GM18505 (cell line): ENCODE results near the gene SSBP3.

Source experiments
- ATAC-seq: cut with Tn5 transposase; IDR thresholded peaks from one replicate; pipeline ENCODE4 v1.9.1; 2021; ENCODE audit not compliant: unreplicated experiment
- POLR2A ChIP-seq: IDR thresholded peaks from 4 replicates; pipeline ENCODE4 v1.6.1; 2011; ENCODE audit warnings: borderline replicate concordance; ENCODE audit not compliant: insufficient read depth, insufficient read length; ENCODE audit errors: extremely low read depth

SSBP3 gene

DNA sequence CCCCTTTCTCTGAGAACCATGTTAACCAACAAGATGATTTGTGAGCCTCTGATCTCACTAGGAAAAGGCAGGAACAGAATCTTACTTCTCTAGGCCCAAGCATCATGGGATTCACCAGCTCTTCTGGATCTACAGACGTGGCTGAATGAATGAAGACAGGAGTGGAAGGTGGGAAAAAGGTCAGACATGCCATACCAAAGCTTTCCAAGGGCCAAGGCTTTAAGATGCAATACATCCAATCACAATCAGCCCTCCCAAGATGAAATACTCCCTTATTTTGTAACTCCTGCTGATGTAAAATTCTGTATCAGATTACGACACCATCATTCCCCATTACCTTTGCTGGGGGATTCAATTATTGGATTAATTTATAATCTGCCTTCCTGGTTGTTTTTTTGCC is 80.9 kb downstream of the SSBP3 start:
- TF ChIP-seq POLR2A, result no peak
- no peak for ATAC-seq

DNA sequence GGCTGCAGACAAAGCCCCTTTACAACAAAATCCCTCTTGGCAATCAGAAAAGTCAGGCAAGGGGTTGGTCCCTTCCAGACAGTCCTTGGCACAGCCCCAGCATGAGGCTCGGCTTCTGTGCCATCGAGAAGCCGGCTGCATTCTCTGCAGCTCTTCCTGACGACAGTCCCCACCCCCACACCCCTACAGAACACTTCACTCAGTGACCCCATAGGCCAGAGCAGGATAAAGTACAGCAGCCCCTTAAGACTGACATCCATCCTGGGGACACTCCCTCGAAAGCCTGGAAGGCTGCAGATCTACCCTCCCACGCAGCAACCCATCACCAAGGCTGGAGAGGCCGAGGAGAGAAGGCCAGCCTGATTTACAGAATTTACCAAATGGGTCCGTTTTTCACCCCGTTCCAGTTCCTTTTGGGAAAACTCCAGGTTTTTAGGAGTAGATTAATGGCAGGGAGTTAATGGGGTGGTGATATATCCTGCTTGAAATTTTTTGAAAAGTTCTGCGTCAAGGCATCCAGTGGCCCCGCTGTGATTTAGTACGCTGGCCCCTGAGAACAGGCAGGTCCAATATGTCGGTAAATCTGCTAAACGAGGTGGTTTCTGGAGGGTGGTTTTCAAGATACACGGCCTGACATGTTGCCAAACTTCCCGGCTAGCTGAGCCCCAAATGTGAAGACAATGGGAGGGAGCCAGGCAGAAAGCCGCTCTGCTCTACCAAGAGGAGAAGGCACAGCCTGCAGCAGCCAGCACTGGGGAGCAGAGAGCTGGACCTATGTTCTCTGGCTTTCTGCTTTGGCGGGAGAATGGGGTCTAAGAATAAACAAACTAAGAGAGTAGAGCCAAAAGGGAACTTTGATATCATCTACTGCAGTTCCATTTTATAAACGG is 81.7 kb downstream of the SSBP3 start:
- no peak for ATAC-seq

DNA sequence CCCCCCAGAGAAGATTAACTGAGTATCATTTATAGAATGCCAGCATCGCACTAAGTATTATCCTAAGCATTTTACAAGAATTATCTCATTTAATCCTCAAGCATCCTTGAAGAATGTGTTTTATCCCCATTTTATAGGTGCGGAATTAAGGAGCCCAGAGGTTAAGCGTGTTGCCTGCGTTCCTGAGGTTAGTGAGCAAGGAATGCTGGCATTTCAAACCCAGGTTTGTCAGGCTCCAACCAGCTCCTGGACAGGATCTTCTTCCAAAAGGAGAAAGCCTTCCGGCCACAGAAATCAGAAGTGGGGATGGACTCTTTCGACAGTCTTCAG is 82.3 kb downstream of the SSBP3 start:
- ATAC-seq, result no peak
- TF ChIP-seq POLR2A, result no peak

More for the DNA sequence above, 81.7 kb downstream of the SSBP3 start:
- no peak for TF ChIP-seq POLR2A

DNA sequence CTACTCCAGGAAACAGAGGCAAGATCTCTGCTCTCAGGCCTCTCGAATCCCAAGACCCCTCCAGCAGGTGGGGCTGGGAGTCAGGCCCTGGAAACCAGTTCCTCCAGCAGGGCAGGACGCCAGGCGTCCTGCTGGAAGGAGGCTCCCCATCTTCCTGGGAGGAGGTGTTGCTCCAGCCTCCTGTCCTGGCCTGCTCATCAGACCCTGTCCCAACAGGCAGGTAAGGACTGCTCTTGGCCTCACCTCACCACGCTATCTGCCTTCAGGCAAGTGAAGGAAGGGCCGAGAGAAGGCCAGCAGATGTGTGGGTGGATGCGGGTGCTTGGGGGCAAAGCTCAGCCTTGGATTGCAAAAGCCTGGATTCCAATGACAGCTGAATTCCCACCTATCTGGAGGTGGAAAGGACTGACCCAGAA is 82.9 kb downstream of the SSBP3 start:
- no peak for TF ChIP-seq POLR2A
- ATAC-seq, result no peak

DNA sequence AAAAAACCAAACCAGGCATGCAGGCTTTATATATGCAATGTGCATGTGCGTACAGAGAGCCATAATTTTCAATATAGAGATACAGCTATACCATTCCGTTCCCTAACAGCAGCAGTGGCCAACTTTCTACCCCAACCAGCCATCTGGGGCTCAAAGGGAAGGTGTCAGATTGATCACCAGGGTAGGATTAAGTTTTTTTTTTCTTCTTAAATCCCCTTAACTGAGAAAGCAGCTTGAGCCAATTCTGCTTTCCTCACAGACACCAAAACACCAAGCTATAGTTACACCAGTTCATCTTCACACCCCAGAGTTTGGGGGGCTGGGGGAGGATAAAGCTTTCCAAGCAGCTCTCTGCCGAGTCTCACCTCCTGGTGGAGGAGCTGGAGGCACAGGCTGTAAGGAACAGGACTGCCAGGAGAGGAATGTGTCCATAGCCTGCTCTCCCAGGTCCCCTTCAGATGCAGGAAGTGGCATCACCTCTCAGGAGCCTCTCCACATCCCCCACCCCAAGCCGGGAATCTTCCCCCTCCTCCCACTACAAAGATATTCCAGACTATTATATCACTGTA is 87.9 kb downstream of the SSBP3 start:
- no peak for ATAC-seq
- no peak for TF ChIP-seq POLR2A

DNA sequence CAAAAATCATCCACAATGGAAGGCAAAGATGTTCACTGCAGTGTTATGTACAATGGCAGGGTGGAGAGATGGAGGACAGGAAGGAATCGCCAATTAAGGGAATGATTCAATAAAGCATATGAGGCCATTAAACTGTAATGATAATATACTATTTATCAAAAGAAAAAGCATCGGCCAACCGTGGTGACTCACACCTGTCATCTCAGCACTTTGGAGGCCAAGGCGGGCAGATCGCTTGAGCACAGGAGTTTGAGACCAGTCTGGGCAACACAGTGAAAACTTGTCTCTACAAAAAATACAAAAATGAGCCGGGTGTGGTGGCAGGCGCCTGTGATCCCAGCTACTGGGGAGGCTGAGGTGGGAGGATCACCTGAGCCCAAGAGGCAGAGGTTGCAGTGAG is 89.1 kb downstream of the SSBP3 start:
- TF ChIP-seq POLR2A, result no peak
- no peak for ATAC-seq

DNA sequence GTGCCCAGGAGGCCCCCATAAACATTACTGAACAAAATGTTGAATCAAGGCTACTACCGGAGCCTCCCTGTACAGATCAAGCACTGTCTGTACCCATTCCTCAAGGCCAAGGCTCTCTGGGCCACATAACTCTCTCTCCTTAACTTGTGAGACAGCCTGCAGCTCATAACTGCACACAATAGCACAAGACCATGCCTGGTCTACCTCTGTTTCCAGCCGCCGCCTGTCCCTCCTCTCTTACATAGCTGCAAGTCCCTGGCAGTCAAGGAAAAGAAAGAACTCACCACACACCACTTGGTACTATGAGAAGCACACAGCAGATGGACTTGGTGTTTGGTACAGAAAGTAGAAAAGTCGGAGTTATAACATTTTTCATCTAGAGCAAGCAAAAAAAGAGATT is 91.1 kb downstream of the SSBP3 start:
- no peak for ATAC-seq
- TF ChIP-seq POLR2A, result no peak

DNA sequence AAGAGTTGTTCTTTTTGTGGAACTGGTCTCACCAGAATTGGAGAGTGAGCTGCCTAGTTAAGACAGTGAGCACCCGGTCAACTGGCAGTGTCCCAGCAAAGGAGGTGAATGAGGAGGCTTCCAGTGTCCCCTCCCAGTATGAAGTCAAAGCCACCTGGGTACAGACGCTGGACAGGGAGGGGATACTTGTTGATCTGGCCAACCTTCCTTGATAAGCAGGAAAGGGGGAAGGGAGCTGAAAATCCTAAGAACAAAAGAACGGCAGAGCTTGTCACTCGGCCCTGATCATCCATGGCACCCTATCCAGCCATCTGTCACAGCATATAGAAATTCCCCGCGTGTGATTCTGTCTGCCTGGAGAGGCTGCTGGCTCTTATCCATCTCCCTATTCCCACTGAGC is 91.5 kb downstream of the SSBP3 start:
- ATAC-seq, result no peak
- TF ChIP-seq POLR2A, result no peak

DNA sequence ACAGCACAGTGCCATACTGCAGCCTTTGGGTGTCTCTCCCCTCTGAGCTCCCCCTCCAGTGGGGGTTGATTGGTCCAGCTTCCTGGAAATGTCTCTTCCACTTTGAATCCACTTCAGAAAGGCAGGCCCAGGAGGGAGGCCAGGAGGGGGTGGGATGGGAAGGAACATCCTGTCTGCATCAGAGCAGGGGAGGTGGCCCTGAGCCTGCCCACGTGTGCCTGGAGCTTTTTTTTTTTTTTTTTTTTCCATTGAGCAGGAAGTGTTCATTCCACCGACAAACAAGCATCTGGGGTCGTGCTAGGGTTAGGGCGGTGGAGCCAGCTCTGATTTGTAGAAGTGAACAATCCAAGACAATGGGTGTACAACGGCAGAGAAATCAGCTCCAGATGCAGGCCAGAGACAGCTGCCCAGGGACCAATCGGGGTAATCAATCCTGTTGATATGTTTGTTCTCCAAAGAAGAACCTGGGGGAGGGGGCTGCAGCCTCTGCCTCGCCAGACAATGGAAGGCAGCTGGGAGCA is 93.3 kb downstream of the SSBP3 start:
- no peak for ATAC-seq
- TF ChIP-seq POLR2A, result no peak

DNA sequence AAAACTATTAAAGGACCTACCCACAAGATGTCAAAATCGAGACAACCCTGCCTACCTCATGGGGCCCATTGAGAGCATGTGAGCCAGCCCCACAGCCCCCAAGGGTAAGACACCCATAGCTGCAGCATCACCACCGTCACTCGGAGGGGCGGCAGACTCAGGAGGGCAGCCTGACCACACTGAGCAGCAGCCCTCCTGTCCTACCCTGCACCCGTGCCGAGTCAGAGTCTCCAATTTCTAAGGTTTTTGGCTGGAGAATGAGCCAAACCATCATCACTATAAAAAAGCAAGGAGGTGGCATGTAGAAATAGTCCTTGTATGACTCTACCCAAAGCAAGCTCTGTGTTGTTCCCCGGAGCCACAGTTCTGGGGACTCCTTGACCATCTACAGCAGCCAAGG is 94.7 kb downstream of the SSBP3 start:
- no peak for ATAC-seq

DNA sequence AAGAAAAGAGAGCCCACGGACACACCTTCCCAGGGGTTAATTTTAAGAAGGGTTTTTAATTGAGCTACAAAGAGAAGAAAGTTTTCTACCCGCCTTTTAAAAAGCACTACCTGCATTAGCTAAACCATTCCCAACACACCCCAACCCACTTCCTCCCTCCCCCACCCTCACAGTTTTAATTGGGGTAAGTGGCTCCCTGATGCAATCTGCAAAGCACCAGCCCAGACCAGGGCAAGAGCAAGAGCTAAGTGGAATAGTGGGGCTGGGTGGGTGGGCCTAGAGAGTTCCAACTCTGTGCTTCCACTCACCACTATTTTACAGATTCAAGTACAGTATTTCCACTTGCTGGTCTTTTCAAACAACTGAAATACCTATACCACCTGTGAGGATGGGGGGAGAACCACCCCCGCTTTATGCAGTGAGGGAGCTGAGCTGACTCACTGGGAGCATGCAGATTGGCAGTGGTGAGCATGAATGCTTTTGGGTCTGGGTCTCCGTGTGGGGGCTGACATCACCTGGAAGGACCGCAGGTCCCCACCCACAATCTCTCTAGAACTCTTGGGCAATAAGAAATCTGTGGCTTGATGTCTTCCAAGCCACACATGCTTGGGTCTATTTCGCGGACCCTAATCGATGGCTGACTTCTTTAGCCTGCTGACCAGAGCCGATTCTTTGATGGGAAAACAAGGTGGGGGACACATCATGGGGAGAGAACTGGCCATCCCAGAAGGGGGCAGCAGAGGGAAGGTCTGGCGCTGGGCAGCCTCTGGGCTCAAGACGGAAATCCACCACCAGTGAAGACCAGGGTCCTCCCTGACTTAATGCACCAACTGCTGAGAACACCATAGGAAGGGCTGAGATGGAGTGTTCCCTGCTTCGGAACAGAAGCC is 95.5 kb downstream of the SSBP3 start:
- no peak for ATAC-seq
- TF ChIP-seq POLR2A, result no peak

More for the DNA sequence above, 94.7 kb downstream of the SSBP3 start:
- no peak for TF ChIP-seq POLR2A

DNA sequence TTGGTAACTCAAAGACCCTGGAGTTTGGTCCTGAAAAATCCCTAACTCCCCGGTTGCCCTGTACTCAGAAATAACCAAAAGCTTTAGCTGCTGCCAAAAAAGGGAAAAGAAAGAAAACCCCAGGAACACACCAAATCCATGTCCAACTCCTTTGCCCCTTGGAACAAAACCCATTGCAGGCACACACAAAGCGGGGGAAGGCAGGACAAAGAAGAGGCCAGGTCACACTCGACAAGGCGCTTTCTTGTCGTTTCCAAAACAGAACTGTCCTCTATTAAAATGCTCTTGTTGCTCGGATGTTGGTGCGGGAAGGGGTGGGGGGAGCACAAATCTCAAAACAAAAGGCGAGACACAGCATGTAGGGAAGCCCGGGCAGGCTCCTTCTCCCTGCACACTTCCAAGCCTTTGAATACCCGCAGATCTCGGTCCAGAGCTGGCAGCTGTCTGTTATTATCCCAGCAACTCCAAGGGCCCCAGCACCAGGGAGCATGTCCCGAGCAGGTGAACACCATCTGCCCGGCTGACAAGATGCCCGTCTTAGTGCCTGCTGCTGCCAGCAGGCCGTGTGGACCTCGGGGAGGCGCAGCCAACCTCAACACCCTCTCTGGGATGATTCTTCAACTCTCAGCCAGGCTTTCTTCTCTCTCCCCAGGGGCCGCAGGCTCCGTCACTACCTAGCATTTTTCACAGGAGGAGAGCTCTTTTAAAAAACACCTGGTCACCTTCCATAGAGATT is 96.4 kb downstream of the SSBP3 start:
- ATAC-seq, result no peak
- no peak for TF ChIP-seq POLR2A

DNA sequence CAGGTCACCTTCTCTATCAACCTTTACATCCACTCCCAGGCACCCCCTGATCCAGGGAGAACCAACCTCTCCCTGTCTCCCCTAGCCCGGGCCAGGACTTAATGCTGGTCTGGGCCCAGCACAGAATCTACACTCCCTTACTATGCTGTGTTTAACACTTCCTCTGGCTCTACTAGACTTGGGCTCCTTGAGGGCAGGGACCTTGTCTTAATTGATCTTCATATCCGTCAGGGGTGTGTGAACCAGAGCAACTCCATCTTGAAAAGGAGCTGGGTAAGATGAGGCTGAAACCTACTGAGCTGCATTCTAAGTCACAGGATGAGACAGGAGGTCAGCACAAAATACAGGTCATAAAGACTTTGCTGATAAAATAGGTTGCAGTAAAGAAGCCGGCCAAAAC is 98.9 kb downstream of the SSBP3 start:
- no peak for TF ChIP-seq POLR2A
- ATAC-seq, result no peak

DNA sequence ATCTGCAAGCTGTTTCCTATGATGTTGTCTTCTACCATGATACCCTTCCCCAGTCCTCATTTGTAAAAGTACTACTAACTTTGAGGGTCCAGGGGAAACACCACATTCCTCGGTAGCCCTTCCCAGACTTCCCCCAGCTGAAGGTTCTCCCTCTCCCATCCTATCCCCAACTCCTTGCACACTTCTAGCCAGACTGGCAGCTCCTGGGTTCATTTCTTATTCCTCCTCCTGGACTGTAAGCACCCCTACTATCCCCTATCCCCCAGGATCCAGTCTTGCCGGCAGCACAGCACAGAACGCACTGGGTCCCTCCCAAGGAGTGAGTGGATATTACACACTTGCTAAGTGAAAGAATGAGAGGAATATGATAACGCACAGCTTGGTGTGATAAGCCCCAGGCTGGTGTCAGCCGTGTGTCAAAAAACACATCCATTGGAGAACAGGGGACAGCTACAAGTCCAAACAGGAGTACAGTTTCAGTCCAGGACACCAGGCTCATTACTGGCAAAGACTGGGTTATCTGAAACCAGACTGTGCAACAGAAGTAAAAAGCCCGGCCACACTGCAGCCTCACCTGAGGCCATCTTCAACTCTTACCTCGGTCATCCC is 100.2 kb downstream of the SSBP3 start:
- no peak for TF ChIP-seq POLR2A
- no peak for ATAC-seq
